GM12878 (cell line): Measurements from ENCODE around the gene TGM6. TPM values are rescaled to one million over a fixed set of nuclear protein-coding genes. Genes with fewer than 3 reads are reported as not detected.

ENCODE experiments used
- ATAC-seq: fragments of 200-7000 bp; cut with Tn5 transposase; 3 replicates; pipeline ENCODE4 v1.9.1; 2020; ENCODE audit warnings: mild to moderate bottlenecking, moderate library complexity
- BruUV-seq: library from RNA; stranded (reverse); fragments of 400-500 nt; replicated peaks from 2 replicates; lab custom pipeline; 2021; lab: Mats Ljungman, UMichigan
- CTCF ChIA-PET: fragments of 300-600 bp; sonication (Branson Sonifier 250); formaldehyde crosslinking; extraction: SDS; loops from one replicate; lab custom pipeline; 2021; ENCODE audit warnings: inconsistent platforms; lab: Yijun Ruan, JAX
- POLR2A ChIA-PET: fragments of 350-600 bp; formaldehyde crosslinking; extraction: SDS; loops from one replicate; lab custom pipeline; 2021; ENCODE audit warnings: inconsistent platforms; lab: Charles Lee
- RAD21 ChIA-PET: fragments of 300-600 bp; sonication (Branson Sonifier 250); formaldehyde crosslinking; loops from one replicate; lab custom pipeline; 2023; ENCODE audit warnings: antibody characterized with exemption; ENCODE audit not compliant: unreplicated experiment; lab: Charles Lee
- SMC1A ChIA-PET: fragments of 300-600 bp; sonication (Branson Sonifier 250); formaldehyde crosslinking; loops from one replicate; lab custom pipeline; 2023; ENCODE audit not compliant: unreplicated experiment, uncharacterized antibody; lab: Charles Lee
- DNase-seq: peaks from one replicate; pipeline ENCODE4 v3.0.0-alpha.2; 2011; ENCODE audit warnings: low read depth, low spot score
- FAIRE-seq: peaks from 3 replicates; lab custom pipeline; 2011; peaks lifted over from hg19 to GRCh38; lab: Jason Lieb, UNC
- H2AFZ ChIP-seq: 2 replicates; pipeline ENCODE4 v1.6.0; 2011; ENCODE audit warnings: low read depth, low read length, control low read depth; ENCODE audit not compliant: control insufficient read depth
- H3K27ac ChIP-seq: 2 replicates; pipeline ENCODE4 v1.5.1; 2011; ENCODE audit warnings: control low read depth; ENCODE audit not compliant: control insufficient read depth, insufficient read depth
- H3K27me3 ChIP-seq, 2 experiments: replicated peaks in 1 of 2; 2 replicates each; pipeline versions ENCODE4 v1.6.0 to v1.6.1; 2011; ENCODE audit warnings: low read length in 1 of 2; ENCODE audit not compliant: control insufficient read depth in 2 of 2, insufficient read depth in 2 of 2
- H3K36me3 ChIP-seq, 2 experiments: 2 replicates each; pipeline ENCODE4 v1.5.1; 2011; ENCODE audit warnings: low read length in 1 of 2; ENCODE audit not compliant: control insufficient read depth in 2 of 2, insufficient read depth in 2 of 2
- H3K4me1 ChIP-seq: 2 replicates; pipeline ENCODE4 v1.6.1; 2011; ENCODE audit warnings: mild to moderate bottlenecking, low read length, moderate library complexity, mixed read lengths; ENCODE audit not compliant: control insufficient read depth, insufficient read depth
- H3K4me2 ChIP-seq: 2 replicates; pipeline ENCODE4 v1.6.0; 2011; ENCODE audit warnings: control low read depth; ENCODE audit not compliant: control insufficient read depth, insufficient read depth
- H3K4me3 ChIP-seq: fragments of 200-600 bp; sonication (generic); 2 replicates; pipeline ENCODE4 v1.5.1; 2016
- H3K79me2 ChIP-seq: 2 replicates; pipeline ENCODE4 v1.6.0; 2011; ENCODE audit warnings: low read length; ENCODE audit not compliant: control insufficient read depth, insufficient read depth
- H3K9ac ChIP-seq: 2 replicates; pipeline ENCODE4 v1.8.0; 2011; ENCODE audit warnings: low read length, control low read depth, mixed read lengths; ENCODE audit not compliant: control insufficient read depth, insufficient read depth
- H3K9me3 ChIP-seq: replicated peaks from 3 replicates; pipeline ENCODE4 v1.5.1; 2011; ENCODE audit warnings: mild to moderate bottlenecking, low read length; ENCODE audit not compliant: control insufficient read depth, insufficient read depth
- H4K20me1 ChIP-seq: 2 replicates; pipeline ENCODE4 v1.6.0; 2011; ENCODE audit not compliant: control insufficient read depth, insufficient read depth
- ATF3 ChIP-seq: IDR thresholded peaks from 2 replicates; pipeline ENCODE4 v1.6.1; 2011; ENCODE audit warnings: low read depth, mild to moderate bottlenecking, low read length, moderate library complexity, borderline replicate concordance; ENCODE audit errors: extremely low read depth
- CTCF ChIP-seq, 3 experiments: IDR thresholded peaks in 2 of 3; conservative IDR thresholded peaks in 1 of 3; 2 replicates each; pipeline ENCODE4 v1.5.1; 2011; ENCODE audit warnings: low read depth in 3 of 3, low read length in 3 of 3, mild to moderate bottlenecking in 3 of 3, control low read depth in 2 of 3, moderate library complexity in 2 of 3, inconsistent platforms in 1 of 3, mixed read lengths in 1 of 3; ENCODE audit not compliant: control insufficient read depth in 2 of 3, insufficient read depth in 1 of 3; ENCODE audit errors: extremely low read depth in 1 of 3
- EZH2 ChIP-seq: IDR thresholded peaks from 2 replicates; pipeline ENCODE4 v1.6.1; 2012; ENCODE audit warnings: low read depth, mild to moderate bottlenecking, control low read depth, inconsistent platforms, low read length, borderline replicate concordance; ENCODE audit not compliant: control insufficient read depth
- JUNB ChIP-seq: IDR thresholded peaks from 2 replicates; pipeline ENCODE4 v1.6.1; 2016; ENCODE audit warnings: antibody characterized with exemption, mild to moderate bottlenecking
- KDM1A ChIP-seq: fragments of 200-600 bp; sonication (generic); IDR thresholded peaks from 2 replicates; pipeline ENCODE4 v1.6.1; 2016; ENCODE audit warnings: borderline replicate concordance
- MYB ChIP-seq: fragments of 150-350 bp; IDR thresholded peaks from 2 replicates; pipeline ENCODE4 v1.6.1; 2014; ENCODE audit warnings: mild to moderate bottlenecking, low read depth, low read length, borderline replicate concordance
- PKNOX1 ChIP-seq: fragments of 450-650 bp; IDR thresholded peaks from 2 replicates; pipeline ENCODE4 v1.6.1; 2016; ENCODE audit warnings: mild to moderate bottlenecking
- SMAD1 ChIP-seq: fragments of 450-650 bp; IDR thresholded peaks from 2 replicates; pipeline ENCODE4 v1.6.1; 2018; ENCODE audit warnings: mild to moderate bottlenecking, low read depth; ENCODE audit not compliant: partially characterized antibody
- SMC3 ChIP-seq: IDR thresholded peaks from 2 replicates; pipeline ENCODE4 v1.6.1; 2011; ENCODE audit warnings: low read length, improper control_type of control experiment, borderline replicate concordance
- TAF1 ChIP-seq: IDR thresholded peaks from 2 replicates; pipeline ENCODE4 v1.6.1; 2011; ENCODE audit warnings: mild to moderate bottlenecking, low read depth, low read length, borderline replicate concordance
- YY1 ChIP-seq: IDR thresholded peaks from 2 replicates; pipeline ENCODE4 v1.6.1; 2011; ENCODE audit warnings: low read depth, mild to moderate bottlenecking, low read length
- ZBED1 ChIP-seq: IDR thresholded peaks from 2 replicates; pipeline ENCODE4 v1.6.1; 2016; ENCODE audit warnings: borderline replicate concordance
- ZNF274 ChIP-seq: IDR thresholded peaks from one replicate; pipeline ENCODE4 v1.8.0; 2011; ENCODE audit not compliant: insufficient read length, insufficient read depth
- ZNF384 ChIP-seq: IDR thresholded peaks from 2 replicates; pipeline ENCODE4 v1.6.1; 2012; ENCODE audit warnings: low read depth, mild to moderate bottlenecking, low read length, improper control_type of control experiment, borderline replicate concordance
- WGBS: methylation state at CpG from one replicate; pipeline ENCODE4 v1.1.6; 2016; ENCODE audit warnings: low lambda C conversion rate; ENCODE audit not compliant: insufficient replicate concordance, insufficient coverage; ENCODE audit errors: missing lambda C conversion rate; 5-methylcytosine and 5-hydroxymethylcytosine counted together
- in situ Hi-C: fragments of 300-500 bp; cut with MboI; formaldehyde crosslinking; loops from 9 replicates; pipeline ENCODE4 v1.14.3; 2018; ENCODE audit warnings: mixed read lengths
- intact Hi-C: fragments of 100-400 bp; cut with micrococcal nuclease; formaldehyde crosslinking; loops from one replicate; pipeline ENCODE4 v1.14.2; 2022; ENCODE audit not compliant: unreplicated experiment
- polyA plus RNA-seq, 11 experiments: library from polyadenylated mRNA; depleted of rRNA in 4 of 11; unstranded in 6 of 11; stranded (reverse) in 5 of 11; fragments of >200 nt; fragmentation: Nextera tagmentation in 4 of 11; fragmentation: Illumina TruSeq in 1 of 11; extraction: Ambion mirVana in 4 of 11; extraction: Trizol in 1 of 11; gene quantifications; 1 replicate in 1 of 11; 2 replicates in 10 of 11; pipeline versions ENCODE4 v1.2.1 to v1.2.3, GENCODE V29; 2011 to 2016; ENCODE audit warnings: inconsistent platforms in 2 of 11, missing spikeins in 2 of 11, low read depth in 1 of 11
- total RNA-seq, 4 experiments: library from RNA; depleted of rRNA in 3 of 4; stranded (reverse); fragments of >200 nt in 3 of 4; fragmentation: Illumina TruSeq in 1 of 4; extraction: Trizol in 1 of 4; gene quantifications; 2 replicates each; pipeline versions ENCODE4 v1.2.1 to v1.2.3, GENCODE V29; 2013 to 2021
- TF ChIP-seq, protein P1 (sequence below): IDR thresholded peaks from 2 replicates; pipeline ENCODE4 v1.6.1; 2012; ENCODE audit warnings: low read depth, low read length, improper control_type of control experiment

The TGM6 gene
- total and polyA plus RNA-seq, 10 of the 15 experiments (the other 5 are each of a cell fraction or from before 2014, with no cell fraction given): not detected

- peak; percentile 23; the same call in 1 of the 2 replicates for TF ChIP-seq SMC3
- no peak for TF ChIP-seq ZNF274
- peak; percentile 19 to 34 (median 22); a peak in 3 of 6 replicates for TF ChIP-seq CTCF (IDR thresholded peaks at IDR 0.05 in 2 of 3, conservative IDR thresholded peaks at IDR 0.05 in 1 of 3; ENCODE audit: control insufficient read depth in 2 of 3, extremely low read depth in 1 of 3, insufficient read depth in 1 of 3, low read depth in 3 of 3, low read length in 3 of 3)
- TF ChIP-seq TAF1: no peak
- no peak for TF ChIP-seq KDM1A
- TF ChIP-seq SMAD1: no peak
- TF ChIP-seq ZBED1: no peak
- TF ChIP-seq MYB: no peak
- TF ChIP-seq, all 136 proteins: peak for 2
These were observed 21.7 kb downstream of the TGM6 start (continued) for GRCh38 chr20:2402271-2402980.

DNA sequence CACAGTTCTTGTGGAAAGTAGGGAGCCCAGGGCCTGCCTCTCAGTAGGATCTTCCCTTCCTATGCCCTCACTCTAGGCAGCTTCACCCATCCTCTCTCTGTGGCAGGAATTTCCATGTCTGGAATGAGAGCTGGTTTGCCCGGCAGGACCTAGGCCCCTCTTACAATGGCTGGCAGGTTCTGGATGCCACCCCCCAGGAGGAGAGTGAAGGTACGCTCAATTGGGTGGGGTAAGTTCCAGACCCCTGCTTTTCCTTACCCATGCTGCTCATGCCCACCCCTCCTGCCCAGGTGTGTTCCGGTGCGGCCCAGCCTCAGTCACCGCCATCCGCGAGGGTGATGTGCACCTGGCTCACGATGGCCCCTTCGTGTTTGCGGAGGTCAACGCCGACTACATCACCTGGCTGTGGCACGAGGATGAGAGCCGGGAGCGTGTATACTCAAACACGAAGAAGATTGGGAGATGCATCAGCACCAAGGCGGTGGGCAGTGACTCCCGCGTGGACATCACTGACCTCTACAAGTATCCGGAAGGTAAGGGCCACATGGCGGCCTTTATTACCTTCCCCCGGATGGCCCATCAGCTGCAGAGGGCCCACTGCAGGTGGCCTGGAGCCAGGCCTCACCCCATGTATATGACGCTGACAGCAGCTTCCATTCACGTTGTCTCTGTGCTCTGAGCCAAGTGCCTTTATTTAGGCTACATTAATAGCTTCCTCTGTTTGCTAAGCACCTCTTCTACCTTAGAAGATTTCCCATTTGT lies 22.8 kb downstream of the TGM6 start:
- H3K4me2 ChIP-seq: no peak overlapping the region
- no peak overlapping the region for H3K27ac ChIP-seq
- SMC1A ChIA-PET: no interaction called here
- no peak overlapping the region for H2AFZ ChIP-seq
- in situ Hi-C loops (no loop called here), intact Hi-C loops (no loop called here)
- H3K9ac ChIP-seq: no peak overlapping the region
- CTCF ChIA-PET: interaction anchor here (1.0 to 2.3 kb wide), 3 partner anchors 13 to 196 kb away, joined by 3 to 9 read pairs (median 3); no protein-coding TSS in a partner anchor
- no TSS peak for BruUV-seq
- no peaks in the 10 kb centered on the region for H3K4me1 ChIP-seq
- H3K79me2 ChIP-seq: no peaks in the 10 kb centered on the region
- POLR2A ChIA-PET: no interaction called here
- no peaks in the 10 kb centered on the region for H4K20me1 ChIP-seq
- no peaks in the 10 kb centered on the region for H3K36me3 ChIP-seq
- no peak overlapping the region for H3K4me3 ChIP-seq
- RAD21 ChIA-PET: interaction anchor here (0.8 kb wide), 1 partner anchor 195 kb away, joined by 3 read pairs; no protein-coding TSS in a partner anchor
- WGBS: 57% methylated on average over 24 of the region's 24 CpGs
- no peaks in the 10 kb centered on the region for H3K27me3 ChIP-seq
- FAIRE-seq (no peak), DNase-seq (no peak), ATAC-seq (no peak)
- peaks cover 2% of the 10 kb centered on the region; the same call in 1 of the 3 replicates for H3K9me3 ChIP-seq
- TF ChIP-seq, protein P1, sequence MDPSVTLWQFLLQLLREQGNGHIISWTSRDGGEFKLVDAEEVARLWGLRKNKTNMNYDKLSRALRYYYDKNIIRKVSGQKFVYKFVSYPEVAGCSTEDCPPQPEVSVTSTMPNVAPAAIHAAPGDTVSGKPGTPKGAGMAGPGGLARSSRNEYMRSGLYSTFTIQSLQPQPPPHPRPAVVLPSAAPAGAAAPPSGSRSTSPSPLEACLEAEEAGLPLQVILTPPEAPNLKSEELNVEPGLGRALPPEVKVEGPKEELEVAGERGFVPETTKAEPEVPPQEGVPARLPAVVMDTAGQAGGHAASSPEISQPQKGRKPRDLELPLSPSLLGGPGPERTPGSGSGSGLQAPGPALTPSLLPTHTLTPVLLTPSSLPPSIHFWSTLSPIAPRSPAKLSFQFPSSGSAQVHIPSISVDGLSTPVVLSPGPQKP: no peak
- TF ChIP-seq PKNOX1 (no peak), ATF3 (no peak), YY1 (no peak), EZH2 (no peak), ZNF384 (no peak), JUNB (no peak)
